ELR (cell line): ENCODE results near the gene OMA1.

ENCODE experiments used
- DNase-seq: peaks from one replicate; pipeline ENCODE4 v3.0.0-alpha.2; 2015; ENCODE audit warnings: low read depth

The OMA1 gene

DNA sequence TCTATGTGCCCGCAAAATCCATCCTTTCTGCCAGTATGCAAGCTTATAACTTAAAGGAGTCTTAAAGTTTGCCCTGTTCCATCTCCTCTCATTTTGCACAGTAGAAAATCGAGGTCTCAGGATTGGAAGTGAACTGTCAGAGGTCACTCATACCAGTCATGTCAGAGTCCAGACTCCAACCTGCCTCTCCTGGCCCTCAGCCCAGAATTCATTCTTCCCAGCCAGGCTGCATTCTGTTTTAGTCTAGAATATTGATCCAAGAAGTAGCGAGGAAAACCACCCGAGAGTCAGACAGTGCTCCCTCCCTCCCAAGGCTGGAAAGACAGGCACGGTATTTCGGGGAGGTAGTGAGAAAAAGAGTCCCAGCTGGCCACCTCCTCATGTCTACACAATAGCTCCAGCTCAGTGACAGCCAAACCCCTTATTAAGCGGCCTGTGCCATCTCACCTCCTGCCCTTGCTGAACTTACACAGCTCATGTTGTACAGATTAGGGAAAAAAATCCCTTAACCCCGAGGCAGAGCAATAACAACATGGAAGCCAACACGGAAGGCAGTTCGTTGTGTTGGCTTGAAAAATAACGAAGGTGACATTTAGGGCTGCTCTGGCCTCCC, 89.4 kb downstream of the OMA1 start:
- DNase-seq, result no peak

GRCh38 chr1:58456470-58456869, 90.1 kb downstream of the OMA1 start:
- peak; percentile 5 for DNase-seq

DNA sequence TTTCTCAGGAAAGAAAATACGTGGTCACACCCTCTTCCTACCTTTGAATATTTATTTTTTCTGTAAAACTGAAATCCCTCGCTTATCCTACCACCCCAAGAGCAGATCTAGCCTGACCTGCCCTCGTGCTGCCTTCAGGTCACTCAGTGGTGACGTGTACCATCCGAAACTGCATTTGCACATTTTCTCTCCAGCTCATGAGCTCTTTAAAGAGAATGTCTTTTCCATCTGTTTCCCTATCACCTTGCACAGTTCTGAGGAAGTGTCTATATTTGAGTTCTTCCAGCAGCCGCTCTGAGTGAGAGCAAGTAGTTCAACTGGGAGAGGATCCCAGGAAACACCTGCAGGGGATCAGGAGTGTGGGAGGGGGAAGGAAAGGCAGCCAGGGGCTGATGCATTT, 91.7 kb downstream of the OMA1 start:
- no peak for DNase-seq

- no peak for DNase-seq
These were observed 92.1 kb downstream of the OMA1 start for GRCh38 chr1:58454385-58454784.

DNA sequence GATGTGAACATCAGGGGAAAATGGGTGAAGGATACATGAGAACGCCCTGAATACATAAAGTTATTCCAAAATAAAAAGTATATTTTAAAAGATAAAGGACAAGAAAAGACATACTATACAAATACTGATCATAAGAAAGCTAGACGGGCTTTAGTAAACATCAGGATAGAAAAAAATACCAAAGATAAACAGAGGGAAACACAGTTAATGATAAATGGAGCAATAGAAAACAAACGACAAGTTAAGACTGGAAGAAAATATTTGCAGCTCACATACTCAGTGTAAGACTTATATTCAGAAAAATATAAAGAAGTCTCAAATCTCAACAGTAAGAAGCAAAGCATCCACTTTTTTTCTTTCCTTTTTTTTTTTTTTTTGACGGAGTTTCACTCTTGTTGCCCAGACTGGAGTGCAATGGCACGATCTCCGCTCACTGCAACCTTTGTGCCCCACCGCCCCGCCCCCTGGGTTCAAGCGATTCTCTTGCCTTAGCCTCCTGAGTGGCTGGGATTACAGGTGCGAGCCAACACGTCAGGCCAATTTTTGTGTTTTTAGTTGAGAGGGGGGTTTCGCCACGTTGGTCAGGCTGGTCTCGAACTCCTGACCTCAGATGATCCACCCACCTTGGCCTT, 94.8 kb downstream of the OMA1 start:
- DNase-seq, result no peak

DNA sequence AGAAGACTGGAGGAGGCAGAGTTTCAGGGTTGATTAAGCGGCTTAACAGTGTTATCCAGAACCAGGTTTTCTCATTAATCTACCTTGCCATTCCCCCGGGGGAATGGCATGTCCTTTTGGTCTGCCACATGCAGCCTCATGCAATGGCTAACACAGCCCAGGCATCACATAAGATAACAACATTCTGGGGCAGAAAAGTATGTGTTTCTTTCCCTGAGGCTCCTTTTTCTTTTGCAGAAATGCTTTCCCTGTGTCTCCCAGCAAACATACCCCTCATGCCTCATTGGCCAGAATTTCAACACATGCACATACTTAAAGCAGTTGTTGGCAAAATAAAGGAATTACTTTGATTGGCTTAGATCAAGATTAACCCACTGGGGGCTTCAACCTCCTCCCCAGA, 98.6 kb downstream of the OMA1 start:
- no peak for DNase-seq

GRCh38 chr1:58447042-58447441, 99.5 kb downstream of the OMA1 start:
- no peak for DNase-seq

DNA sequence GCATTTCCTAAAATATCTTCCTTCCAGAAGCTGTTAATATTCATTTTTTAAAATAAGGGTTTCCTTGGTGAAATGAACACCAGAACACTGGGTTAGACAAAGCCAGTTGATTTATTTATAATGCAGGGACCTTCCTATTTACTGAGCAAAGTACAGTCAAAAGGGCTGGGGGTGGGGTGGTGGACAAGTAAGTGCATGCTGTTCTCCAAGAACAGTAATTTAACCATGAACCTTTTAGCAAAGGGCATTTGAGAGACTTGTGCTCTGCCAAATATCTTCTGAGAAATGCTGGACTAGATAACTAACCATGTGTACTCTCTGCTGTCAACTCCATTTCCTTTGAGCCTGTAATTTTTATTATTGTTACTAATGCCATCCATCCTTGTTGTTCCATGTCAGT, 100.2 kb downstream of the OMA1 start:
- no peak for DNase-seq

DNA sequence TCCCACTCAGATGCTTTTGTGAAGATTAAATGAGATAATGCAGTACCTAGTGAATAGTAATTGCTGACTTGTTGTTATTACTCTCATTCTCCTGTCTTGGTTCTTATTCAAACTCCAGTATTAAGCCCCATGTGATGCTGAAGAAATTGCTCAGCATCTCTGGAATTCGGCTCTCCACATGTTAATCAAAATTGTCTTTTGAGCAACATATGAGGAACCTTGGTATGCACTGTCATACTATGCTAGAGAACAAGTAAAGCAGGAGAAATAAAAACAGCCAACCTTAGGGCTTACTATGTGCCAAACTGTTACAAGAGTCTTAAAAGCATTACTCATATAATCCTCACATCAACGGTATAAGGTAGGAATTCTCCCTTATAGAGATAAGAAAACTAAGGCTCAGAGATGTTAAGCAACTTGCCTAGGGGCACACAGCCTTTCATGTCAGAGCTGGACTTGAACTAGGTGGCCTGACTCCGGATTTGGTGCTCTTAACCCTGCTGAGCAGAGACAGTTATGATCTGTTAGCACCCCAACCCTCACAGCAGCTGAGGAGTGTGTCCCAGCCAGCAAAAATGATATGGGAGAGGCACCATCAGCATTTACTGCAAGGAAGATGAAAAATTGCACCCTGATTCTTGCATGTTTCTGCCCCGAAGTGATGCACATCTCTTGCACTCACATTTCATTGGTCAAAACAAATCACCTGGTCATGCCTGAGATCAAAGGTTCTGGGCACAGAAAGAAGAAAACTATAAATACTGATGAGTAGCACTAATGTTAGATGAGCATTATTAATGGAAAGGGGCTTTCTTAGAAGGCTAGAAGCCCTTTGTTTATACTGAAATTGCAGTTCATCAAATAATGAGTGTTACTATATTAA, 102.3 kb downstream of the OMA1 start:
- DNase-seq, result peak; percentile 13

GRCh38 chr1:58442114-58442513, 104.4 kb downstream of the OMA1 start:
- no peak for DNase-seq

DNA sequence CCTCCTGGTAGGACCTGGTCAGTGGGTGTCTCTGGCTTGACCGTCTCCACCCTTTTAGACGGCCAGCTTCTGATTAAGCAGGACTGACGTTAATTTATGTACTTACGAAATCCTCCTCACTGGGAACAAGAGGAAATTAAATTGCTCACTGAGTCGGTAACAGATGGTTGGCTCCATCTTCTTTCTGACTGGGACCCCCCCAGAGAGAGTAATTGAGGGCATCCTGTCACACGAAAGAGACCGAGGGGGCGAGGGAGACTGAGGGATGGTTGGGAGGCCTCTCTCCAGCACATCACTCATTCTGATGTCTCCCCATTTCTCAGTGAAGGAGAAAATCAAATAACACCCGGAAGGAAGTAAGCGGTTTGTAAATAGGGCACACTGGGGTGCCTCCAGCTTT, 104.8 kb downstream of the OMA1 start:
- DNase-seq, result no peak

DNA sequence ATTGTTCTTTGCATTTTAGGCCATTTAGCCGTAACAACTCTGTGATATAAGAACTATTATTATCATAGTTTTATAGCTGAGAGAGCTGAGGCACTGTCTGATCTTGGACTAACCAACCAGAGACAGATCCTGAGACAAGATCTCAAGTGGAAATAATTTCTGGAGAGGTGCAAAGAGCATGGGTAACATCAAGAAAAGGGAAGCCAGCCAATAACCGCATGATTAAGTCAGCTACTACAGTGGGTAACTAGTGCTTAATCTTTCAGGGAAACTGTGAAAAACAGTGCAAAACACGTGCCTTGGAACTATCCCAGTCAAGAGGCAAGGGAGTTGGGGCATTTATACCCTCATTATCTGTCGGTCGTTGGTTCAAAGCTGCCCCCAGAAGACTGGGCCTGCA, 105.8 kb downstream of the OMA1 start:
- no peak for DNase-seq

- DNase-seq, result no peak
These were observed 106.6 kb downstream of the OMA1 start for GRCh38 chr1:58439946-58440345.

GRCh38 chr1:58438468-58438867, 108.1 kb downstream of the OMA1 start:
- no peak for DNase-seq

DNA sequence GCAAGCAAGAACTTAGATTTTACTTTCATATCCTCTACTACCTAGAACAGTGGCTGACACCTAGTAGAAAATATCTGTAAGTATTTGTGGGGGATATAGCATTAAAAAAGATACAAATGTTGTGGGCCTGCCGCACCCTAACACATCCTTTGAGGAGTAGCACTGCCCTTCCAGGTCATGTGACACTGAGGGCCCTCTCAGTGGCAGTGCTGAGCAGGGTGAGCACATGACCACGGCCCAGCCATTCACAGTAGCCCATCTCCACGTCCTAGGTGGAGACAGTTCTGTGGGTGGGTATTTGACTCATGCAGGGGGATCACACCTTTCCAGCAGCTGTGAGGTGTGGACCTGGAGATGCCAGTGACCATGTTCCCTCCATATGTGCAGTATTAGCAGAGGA, 108.9 kb downstream of the OMA1 start:
- no peak for DNase-seq

DNA sequence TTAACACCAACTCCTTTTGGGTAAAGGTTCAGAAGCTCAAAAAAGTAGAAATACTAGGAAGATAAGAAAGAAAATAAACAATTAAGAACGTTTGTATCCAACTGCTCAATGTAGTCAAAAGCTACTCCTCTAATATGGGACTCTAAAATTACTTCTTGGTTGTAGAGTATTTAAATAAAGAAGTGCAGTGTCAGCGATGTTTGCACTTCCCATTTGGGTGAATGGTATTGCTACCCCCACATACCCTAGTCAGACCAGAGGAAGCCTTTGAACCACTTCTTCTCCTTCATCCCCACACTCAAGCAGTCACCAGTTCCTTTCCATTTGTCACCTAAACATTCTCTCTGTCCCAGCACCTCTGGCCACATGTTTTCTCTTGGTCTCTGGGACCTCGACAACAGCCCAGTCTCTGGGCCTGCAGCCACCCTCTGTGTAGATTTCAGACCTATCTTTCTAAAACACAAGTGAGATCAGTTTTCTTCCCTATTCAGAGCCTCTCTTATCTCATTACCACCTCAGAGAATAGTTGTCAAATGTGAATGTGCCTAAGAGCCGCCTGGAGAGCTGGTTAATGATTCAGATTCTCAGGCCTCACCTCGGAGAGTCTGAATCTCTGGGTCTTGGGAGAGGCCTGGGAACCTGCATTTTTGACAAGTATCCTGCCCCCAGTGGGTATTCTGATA, 109.8 kb downstream of the OMA1 start:
- no peak for DNase-seq

- DNase-seq, result no peak
These were observed 111.2 kb downstream of the OMA1 start for GRCh38 chr1:58435376-58435775.

- DNase-seq, result peak; percentile 58
These were observed 111.9 kb downstream of the OMA1 start for GRCh38 chr1:58434607-58435006.

GRCh38 chr1:58434181-58434580, 112.3 kb downstream of the OMA1 start:
- peak; percentile 32 for DNase-seq

GRCh38 chr1:58432851-58433668, 113.5 kb downstream of the OMA1 start:
- DNase-seq, result peak; percentile 95

DNA sequence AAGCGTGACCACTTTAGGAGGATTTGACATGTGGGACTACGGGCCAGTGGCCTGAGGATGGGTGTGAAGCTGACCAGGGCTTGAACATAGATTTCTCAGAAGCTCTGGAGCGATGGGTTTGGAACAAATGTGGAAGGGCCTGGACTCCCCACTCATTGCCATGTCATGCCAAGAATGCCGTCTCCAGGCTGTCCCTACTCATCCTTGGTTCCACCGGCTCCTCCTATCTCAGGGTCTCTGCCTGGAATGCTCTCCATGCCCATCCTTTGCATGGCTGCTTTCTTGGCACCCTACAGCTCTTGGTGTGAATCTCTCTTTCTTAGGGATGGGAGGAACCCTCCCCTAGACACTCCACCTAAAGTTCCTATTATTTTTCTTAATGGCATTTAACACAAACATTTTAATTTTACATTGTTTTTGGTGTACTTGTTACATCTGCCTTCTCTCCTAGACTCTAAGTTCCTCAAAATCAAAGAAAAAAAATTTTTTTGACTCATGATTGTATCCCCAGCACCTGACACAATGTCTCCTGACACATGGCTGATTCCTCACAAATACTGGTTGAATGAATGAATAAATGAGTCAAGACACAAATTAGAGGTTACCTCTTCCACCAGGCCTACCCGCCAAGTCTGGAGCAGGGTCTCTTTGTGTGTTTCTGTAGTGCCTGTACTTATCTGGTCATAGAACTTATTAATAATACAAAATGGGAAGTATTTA, 114.5 kb downstream of the OMA1 start:
- DNase-seq, result peak; percentile 35
